BJ (cell line): Measurements from ENCODE around the gene CDC45. TPM values are rescaled to one million over a fixed set of nuclear protein-coding genes. Genes with fewer than 3 reads are reported as not detected.
"Not testable (repeated sequence)": the region's sequence is repeated elsewhere in the genome, so short reads cannot be mapped to it uniquely, and the experiment has no call there.

Source experiments
- CTCF ChIA-PET: fragments of 350-600 bp; formaldehyde crosslinking; extraction: SDS; loops from one replicate; lab custom pipeline; 2021; ENCODE audit warnings: antibody characterized with exemption, inconsistent platforms; lab: Yijun Ruan, JAX
- POLR2A ChIA-PET: fragments of 300-600 bp; sonication (Branson Sonifier 250); formaldehyde crosslinking; extraction: SDS; loops from one replicate; lab custom pipeline; 2021; ENCODE audit warnings: antibody characterized with exemption; lab: Charles Lee
- DNase-seq: peaks from one replicate; pipeline ENCODE4 v3.0.0-alpha.2; 2011; ENCODE audit warnings: low read depth
- H3K27me3 ChIP-seq: 2 replicates; pipeline ENCODE4 v1.6.0; 2011; ENCODE audit warnings: low read length; ENCODE audit not compliant: control insufficient read depth, insufficient read depth
- H3K36me3 ChIP-seq: 2 replicates; pipeline ENCODE4 v1.5.1; 2011; ENCODE audit warnings: low read length; ENCODE audit not compliant: control insufficient read depth, insufficient read depth
- H3K4me3 ChIP-seq: 2 replicates; pipeline ENCODE4 v1.5.1; 2011; ENCODE audit warnings: low read depth, mild to moderate bottlenecking, control low read depth, low read length
- polyA plus RNA-seq: library from polyadenylated mRNA; depleted of rRNA; stranded (reverse); fragments of >200 nt; gene quantifications from 2 replicates; pipeline ENCODE4 v1.2.3, GENCODE V29; 2011
- TF ChIP-seq, protein P1 (sequence below): IDR thresholded peaks from 2 replicates; pipeline ENCODE4 v1.5.1; 2011; ENCODE audit warnings: low read depth, mild to moderate bottlenecking, control low read depth, inconsistent platforms, low read length, moderate library complexity; ENCODE audit not compliant: insufficient read depth

CDC45 gene
- polyA plus RNA-seq, 1 experiment, result 13.8 TPM

DNA sequence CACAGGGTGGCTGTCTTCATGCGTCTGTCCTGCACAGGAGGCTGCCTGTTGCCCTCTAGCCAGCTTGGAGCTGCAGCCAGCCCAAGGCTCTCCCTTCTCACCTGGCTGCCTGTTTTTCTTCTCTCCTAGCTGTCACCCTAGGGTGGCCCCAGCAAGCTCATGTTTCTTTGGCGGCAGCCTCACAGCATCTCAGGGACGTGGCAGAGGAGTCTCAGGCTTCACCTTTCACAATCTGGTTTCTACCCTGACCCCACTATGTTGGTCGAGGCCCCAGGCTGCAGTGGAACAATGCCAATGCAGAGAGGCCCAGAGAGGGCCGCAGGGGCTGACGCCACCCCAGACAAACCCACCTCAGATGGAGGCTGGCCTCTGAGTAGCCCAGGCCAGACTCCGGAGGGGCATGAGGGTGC, 47.0 kb downstream of the CDC45 start:
- CTCF ChIA-PET, result interaction anchor here (0.6 kb wide), 1 partner anchor 172 kb away, joined by 3 read pairs; no protein-coding TSS in a partner anchor
- H3K4me3 ChIP-seq, result no peak overlapping the region
- peaks cover 3% of the 10 kb centered on the region for H3K27me3 ChIP-seq
- DNase-seq, result no peak
- TF ChIP-seq, protein P1, sequence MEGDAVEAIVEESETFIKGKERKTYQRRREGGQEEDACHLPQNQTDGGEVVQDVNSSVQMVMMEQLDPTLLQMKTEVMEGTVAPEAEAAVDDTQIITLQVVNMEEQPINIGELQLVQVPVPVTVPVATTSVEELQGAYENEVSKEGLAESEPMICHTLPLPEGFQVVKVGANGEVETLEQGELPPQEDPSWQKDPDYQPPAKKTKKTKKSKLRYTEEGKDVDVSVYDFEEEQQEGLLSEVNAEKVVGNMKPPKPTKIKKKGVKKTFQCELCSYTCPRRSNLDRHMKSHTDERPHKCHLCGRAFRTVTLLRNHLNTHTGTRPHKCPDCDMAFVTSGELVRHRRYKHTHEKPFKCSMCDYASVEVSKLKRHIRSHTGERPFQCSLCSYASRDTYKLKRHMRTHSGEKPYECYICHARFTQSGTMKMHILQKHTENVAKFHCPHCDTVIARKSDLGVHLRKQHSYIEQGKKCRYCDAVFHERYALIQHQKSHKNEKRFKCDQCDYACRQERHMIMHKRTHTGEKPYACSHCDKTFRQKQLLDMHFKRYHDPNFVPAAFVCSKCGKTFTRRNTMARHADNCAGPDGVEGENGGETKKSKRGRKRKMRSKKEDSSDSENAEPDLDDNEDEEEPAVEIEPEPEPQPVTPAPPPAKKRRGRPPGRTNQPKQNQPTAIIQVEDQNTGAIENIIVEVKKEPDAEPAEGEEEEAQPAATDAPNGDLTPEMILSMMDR, result no peak
- H3K36me3 ChIP-seq, result no peaks in the 10 kb centered on the region
- POLR2A ChIA-PET, result no interaction called here

DNA sequence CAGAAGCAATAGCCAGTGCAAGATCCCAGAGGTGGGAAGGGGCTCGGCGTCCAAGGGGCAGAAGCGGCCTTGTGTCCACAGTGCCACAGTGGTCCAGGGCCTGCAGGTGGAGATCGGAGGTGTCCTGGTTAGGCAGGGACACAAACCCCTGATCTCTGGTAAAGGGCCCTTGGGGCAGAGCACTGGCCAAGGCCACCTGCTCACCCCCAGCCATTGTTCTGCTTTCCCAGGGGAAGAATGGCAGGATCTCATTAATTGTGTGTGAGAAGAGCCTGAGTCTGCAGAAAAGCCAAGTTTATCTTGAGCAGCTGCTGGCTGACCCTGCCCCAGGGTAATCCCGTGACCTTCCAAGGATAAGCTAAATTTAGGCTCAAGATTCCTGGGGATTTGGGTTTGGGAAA, 47.6 kb downstream of the CDC45 start:
- peaks cover 3% of the 10 kb centered on the region for H3K27me3 ChIP-seq
- CTCF ChIA-PET, result no interaction called here
- H3K36me3 ChIP-seq, result no peaks in the 10 kb centered on the region
- TF ChIP-seq, protein P1, result no peak
- no peak overlapping the region for H3K4me3 ChIP-seq
- DNase-seq, result no peak
- POLR2A ChIA-PET, result no interaction called here

DNA sequence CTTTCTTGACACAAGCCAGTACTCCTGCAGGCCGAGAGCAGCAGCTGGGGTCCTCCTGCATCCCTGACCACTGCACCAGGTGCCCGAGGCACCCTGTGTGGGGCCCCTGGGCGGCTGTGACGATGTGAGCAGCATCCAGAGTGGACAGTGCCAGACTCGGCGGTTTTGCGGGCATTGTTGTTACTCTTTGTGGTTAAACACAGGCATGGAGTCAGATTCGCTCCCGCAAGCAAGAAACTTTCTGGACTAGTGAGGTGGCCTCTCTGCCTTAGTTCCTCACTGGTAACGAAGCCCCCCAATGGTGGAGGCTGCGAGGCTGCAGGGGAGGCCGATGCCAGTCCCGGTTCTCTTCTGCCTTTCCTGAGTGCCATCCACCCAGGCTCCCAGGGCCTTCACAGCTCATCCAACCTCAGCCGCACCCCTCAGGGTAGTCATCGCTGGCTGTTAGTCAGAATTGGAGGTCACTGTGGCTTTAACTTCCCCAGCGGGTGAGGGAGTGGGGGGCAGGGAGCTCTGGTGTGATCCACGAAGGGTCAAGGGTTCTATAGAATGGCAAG, 48.2 kb downstream of the CDC45 start:
- POLR2A ChIA-PET, result no interaction called here
- TF ChIP-seq, protein P1, result no peak
- CTCF ChIA-PET, result no interaction called here
- no peak overlapping the region for H3K4me3 ChIP-seq
- H3K27me3 ChIP-seq, result peaks cover 3% of the 10 kb centered on the region
- H3K36me3 ChIP-seq, result no peaks in the 10 kb centered on the region
- no peak for DNase-seq

- CTCF ChIA-PET, result no interaction called here
- no peak overlapping the region for H3K4me3 ChIP-seq
- H3K36me3 ChIP-seq, result no peaks in the 10 kb centered on the region
- TF ChIP-seq, protein P1, result no peak
- POLR2A ChIA-PET, result interaction anchor here (0.6 kb wide), 1 partner anchor 1375 kb away, joined by 4 read pairs; no protein-coding TSS in a partner anchor
- peaks cover 1% of the 10 kb centered on the region for H3K27me3 ChIP-seq
- DNase-seq, result no peak
Observed at GRCh38 chr22:19529811-19530210, 50.1 kb downstream of the CDC45 start.

DNA sequence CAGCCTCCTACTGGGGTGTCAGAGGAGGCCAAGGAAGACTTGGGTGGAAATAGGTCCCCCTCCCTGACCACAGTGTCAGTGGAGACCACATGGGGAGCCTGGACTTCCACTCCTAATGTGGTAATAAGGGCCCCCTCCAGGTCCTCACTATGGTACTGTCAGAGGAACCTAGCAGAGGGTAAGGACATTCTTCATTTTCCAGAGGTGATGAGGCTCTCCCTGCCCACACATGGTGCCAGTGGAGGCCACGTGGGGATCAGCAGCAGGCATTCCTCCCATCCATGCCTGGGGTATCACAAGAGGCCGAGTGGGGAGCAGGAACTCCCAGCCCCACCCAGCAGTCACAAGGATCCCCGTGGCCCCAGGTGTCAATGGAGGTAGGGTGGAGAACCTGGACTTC, 51.0 kb downstream of the CDC45 start:
- CTCF ChIA-PET, result no interaction called here
- no peak for DNase-seq
- no peaks in the 10 kb centered on the region for H3K36me3 ChIP-seq
- POLR2A ChIA-PET, result no interaction called here
- H3K4me3 ChIP-seq, result no peak overlapping the region
- peaks cover 1% of the 10 kb centered on the region for H3K27me3 ChIP-seq
- TF ChIP-seq, protein P1, result no peak

GRCh38 chr22:19531327-19531726, 51.6 kb downstream of the CDC45 start:
- CTCF ChIA-PET, DNase-seq, H3K36me3 ChIP-seq, POLR2A ChIA-PET, H3K27me3 ChIP-seq, H3K4me3 ChIP-seq: not testable (repeated sequence)
